ENCODE results near the gene NCOA7.
"Not testable (repeated sequence)": the region's sequence is repeated elsewhere in the genome, so short reads cannot be mapped to it uniquely, and the experiment has no call there.

The NCOA7 gene

DNA sequence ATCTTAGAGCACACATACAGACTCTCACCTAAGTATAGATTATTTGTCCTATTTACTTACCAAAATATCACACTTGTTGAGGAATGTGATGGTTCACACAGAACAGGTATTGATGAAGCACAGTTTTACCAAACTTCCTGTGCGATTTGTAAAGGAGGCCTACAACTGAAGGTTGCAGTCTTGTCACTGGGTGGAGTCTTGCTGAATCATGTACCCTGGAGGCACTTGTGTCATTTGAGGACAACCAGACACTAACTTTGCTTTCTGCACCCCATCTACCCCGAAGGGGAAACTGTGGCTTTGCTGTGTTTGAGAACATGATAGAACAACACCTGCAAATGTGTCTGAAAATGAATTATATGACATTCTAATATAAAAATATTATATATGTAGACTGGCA, 133.4 kb downstream of the NCOA7 start:
- peak; percentile 76 for DNase-seq (ENCODE audit: low read depth)

DNA sequence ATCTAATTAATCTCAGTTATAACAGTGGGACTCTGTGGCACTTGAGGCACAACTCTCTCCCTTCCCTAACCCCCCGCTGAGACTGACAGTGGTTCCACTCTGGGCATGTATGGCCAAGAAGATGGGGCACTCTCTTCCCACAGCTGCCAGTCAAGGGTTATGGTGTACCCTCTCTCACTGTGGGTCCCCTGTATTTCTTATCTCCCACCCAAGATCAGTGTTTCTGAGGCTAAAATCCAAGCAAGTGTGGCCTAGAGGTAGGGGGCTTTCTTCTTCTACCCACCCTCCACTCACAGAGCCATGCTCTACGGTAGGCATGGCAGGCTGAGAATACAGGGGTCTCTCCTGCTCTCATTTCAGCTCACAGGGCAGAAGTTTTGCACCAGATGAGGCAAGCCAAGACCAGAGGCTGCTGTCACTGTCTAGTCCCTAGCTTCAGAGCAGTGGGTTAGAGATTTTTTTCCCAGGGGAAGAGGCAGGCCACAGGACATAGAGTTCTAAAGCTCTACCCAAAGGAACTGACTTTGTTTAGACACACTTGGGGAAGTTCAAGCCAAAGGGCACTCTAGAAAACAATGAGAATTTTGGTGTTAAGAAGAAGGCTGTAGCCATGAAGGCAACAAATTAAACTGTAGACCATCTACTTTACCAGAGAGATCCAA, 134.1 kb downstream of the NCOA7 start:
- DNase-seq (ENCODE audit: low read depth): no peak

GRCh38 chr6:125926711-125927110, 136.0 kb downstream of the NCOA7 start:
- DNase-seq (ENCODE audit: low read depth): no peak

GRCh38 chr6:125927761-125928160, 137.0 kb downstream of the NCOA7 start:
- DNase-seq (ENCODE audit: low read depth): no peak

GRCh38 chr6:125930765-125931418, 140.1 kb downstream of the NCOA7 start:
- DNase-seq (ENCODE audit: low read depth): peak; percentile 45

DNA sequence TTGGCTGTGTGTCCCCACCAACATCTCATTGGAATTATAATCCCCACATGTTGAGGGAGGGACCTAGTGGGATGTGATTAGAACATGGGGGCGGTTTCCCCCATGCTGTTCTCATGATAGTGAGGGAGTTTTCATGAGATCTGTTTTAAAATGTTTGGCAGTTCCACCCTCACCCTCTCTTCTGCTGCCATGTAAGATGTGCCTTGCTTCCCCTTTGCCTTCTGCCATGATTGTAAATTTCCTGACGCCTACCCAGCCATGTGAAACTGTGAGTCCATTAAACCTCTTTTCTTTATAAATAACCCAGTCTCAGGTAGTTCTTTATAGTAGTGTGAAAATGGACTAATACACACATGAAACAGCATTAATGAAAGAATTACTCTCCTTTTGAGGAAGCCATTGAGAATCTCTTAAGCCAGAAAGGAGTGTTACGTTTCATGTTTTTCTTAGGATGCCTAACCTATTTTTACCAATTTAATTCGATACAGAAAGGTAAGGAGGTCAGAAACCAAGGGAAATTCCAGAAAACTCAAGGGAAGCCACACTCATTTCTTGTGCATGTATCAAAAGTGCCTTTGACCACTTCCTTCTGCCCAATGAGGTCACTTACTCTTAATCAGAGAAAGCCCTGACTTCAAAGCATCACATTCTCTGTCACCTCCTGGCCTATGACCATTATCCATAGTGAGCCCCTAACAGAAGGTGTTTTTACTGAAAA, 141.1 kb downstream of the NCOA7 start:
- DNase-seq (ENCODE audit: low read depth): peak; percentile 60

DNA sequence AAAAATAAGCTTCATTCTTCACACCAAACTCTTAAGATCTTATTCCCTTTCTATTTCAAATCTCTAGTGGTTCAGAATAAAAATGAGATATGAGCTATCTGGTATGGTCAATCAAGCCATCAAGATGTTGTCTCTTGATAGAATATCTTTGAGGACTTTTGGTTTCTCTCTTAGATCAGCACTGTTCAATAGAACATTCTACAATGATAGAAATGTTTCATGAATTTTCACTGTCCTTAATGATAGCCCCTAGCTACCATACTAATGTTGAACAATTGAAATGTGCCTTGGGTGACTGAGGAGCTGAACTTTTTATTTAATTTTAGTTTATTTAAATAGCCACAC, 141.7 kb downstream of the NCOA7 start:
- no peak for DNase-seq (ENCODE audit: low read depth)

GRCh38 chr6:125935520-125935919, 144.8 kb downstream of the NCOA7 start:
- DNase-seq (ENCODE audit: low read depth): not testable (repeated sequence)

GRCh38 chr6:125939026-125939425, 148.3 kb downstream of the NCOA7 start:
- no peak for DNase-seq (ENCODE audit: low read depth)

GRCh38 chr6:125939791-125940190, 149.0 kb downstream of the NCOA7 start:
- DNase-seq (ENCODE audit: low read depth): no peak

DNA sequence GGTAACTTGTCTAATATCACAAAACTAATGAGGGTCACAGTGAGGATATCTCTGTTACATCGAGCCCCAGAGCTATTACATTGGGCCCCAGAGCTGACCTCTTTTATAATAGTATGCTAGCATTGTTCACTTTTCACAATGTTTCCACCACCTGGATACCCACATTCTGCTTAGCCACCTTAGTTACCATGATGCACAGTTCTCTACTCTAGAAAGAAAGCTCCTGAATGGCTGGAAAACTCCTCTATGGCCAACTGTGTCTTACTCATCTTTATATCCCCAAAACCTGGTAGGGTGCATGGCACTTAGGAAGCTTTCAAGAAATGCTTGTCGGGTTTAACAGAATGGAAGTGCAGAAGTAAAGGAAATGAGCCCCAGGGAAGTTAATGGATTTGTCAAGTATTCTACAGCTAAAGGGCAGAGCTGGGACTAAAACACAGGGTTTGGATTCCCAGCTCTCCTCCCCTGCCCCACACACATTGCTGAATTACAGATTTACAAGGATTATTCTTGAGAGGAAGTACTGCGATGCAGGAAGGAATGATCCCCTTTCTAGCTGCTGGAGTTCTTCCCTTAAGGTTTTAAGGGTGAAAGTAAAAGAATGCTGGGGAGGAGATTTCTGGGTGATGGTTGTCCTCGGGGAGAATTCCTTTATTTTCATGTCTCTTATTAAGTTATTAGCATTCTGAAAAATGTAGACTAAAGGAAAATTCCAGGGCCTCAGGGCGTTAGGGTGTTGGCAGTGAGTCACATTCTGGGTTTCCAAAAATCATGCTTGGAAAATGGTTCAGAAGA, 149.7 kb downstream of the NCOA7 start:
- peak; percentile 60 for DNase-seq (ENCODE audit: low read depth)

DNA sequence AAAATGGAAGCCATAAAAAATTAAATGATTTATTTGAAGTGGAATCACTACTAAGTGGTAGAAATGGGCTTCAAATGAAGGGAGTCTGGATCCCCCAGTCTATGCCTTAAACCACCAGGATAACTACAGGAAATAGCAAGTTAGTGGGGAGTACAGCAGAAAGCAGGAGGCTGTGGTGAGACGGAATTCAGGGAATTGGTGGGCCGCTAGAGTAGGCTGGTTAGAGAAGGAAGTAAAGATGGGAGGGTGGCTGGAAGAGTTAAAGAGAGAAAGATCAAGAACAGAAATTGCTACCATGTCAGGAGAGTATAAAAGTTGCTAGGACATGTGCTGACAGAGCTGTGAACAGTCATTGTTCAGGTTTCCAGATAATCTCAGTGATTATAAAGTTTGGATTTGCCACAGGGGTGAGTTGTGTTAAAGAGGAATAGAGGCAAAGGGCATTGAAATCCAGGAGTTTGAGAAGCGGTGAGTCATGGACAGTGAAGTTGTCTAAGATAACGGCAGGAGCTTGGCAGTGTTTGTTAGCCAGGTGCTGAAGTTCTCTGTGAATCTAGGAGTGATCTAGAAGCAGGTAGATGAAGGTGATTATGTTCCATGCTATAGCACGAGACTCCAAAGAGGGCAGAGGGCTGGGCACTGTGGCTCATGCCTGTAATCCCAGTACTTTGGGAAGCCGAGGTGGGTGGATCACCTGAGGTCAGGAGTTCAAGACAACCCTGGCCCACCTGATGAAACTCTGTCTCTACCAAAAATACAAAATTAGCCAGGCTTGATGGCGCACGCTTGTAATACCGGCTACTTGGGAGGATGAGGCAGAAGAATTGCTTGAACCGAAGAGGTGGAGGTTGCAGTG, 152.1 kb downstream of the NCOA7 start:
- DNase-seq (ENCODE audit: low read depth): no peak

- no peak for DNase-seq (ENCODE audit: low read depth)
These were observed 153.0 kb downstream of the NCOA7 start for GRCh38 chr6:125943528-125944433.

DNA sequence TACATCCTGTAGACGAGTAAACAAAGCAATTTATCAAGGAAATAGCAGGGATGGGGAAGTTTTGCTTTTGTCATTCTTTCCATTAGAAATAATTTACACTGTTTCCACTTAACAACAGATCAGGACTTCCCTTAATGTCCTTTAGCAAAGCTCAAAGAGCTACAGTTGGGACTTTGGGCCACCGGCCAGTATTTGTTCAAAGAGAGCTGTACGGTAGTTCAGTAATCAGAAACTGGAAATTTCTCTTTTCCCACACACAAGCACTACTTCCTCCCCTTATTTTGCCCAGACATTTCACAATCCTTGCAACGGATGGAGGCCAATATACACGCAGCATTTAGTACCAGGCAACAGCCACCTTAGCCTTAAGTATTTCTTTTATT, 153.7 kb downstream of the NCOA7 start:
- peak; percentile 50 for DNase-seq (ENCODE audit: low read depth)

DNA sequence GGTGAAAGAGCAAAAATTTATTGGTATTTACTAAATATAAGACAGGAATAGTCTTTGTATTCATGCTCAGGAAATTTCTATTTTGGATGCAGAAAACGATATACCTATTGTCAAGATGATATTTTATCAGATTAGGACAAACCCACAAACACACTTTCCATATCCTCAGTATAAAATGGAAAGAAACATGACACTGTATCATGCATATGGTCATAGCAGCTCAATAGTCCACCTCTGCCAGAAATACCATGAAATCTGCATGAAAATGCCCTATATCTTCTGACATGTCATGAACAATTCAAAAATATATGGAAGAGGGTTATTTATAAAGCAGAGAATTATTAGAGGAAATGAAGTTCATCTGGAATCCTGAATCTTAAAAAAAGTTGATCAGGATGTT, 154.1 kb downstream of the NCOA7 start:
- no peak for DNase-seq (ENCODE audit: low read depth)

DNA sequence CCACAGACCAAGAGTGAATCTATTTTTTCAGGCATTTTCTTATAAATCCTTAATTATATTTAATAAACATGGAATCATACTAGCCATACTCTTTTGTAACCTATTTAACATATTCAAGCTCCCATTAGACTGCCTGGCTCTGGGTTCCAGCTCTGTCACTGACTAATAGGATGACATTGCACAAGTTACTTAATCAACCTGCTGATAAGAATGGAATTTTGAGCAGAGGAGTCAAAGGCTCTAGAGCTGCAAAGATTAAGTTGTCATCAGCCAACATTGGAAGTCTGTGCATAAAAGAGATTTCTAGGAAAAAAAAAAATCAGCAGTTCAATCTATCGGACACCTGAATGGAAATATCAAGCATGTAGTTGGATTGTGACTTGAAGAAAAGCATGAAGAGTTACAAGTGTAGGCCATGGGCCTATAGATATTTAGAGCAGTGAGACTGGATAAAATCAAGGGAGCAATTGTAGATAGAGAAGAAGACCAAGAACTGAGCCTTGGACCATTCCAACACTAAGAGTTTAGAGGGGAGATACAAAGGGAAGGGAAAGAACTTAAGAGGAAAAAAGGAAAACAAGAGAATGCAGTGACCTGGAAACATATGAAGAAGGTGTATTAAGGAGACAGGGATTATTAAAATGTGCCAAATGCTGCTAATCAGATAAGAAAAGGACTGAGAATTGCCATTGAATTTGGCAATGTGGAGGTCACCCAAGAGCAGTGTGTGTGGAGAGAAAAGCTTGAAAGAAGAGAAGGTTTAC, 154.8 kb downstream of the NCOA7 start:
- DNase-seq (ENCODE audit: low read depth): peak; percentile 61

GRCh38 chr6:125947615-125948014, 156.9 kb downstream of the NCOA7 start:
- DNase-seq (ENCODE audit: low read depth): peak; percentile 55

GRCh38 chr6:125948455-125948854, 157.7 kb downstream of the NCOA7 start:
- DNase-seq (ENCODE audit: low read depth): no peak

GRCh38 chr6:125949069-125949468, 158.3 kb downstream of the NCOA7 start:
- DNase-seq (ENCODE audit: low read depth): no peak

DNA sequence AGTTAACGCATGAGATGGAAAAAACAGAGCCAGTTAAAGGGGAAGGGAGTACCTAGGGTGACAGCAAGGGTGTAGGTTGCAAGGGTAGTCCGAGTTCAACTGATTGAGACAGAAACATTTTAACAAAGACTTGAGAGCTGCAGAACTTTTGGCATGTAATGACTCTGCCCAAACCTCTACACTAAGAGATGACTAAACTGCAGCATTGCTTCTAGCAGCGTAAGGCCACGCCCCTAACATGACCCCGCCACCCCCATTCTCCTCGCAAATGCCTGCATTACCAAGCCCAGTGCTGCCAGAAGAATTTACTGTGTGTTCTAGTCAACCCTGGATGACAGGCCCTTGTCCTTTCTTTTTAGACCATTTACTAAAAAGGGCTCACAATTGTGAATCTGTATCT, 159.5 kb downstream of the NCOA7 start:
- peak; percentile 88 for DNase-seq (ENCODE audit: low read depth)
